ENCODE data around the gene TMCO6.

TMCO6 gene

GRCh38 chr5:140672455-140673186 is 33.4 kb downstream of the TMCO6 start:
- FAIRE-seq (no peak), DNase-seq (ENCODE audit: low spot score) (no peak)

GRCh38 chr5:140673187-140673976 is 34.1 kb downstream of the TMCO6 start, which contains the start of gene DND1:
TSS of gene DND1 (minus strand) at chr5:140673576. CDS start at chr5:140673542, 34 bp downstream.
- FAIRE-seq (no peak), DNase-seq (ENCODE audit: low spot score) (no peak)

GRCh38 chr5:140674211-140674610 is 35.0 kb downstream of the TMCO6 start:
- no peak for DNase-seq (ENCODE audit: low spot score)
- FAIRE-seq = no peak

- DNase-seq (ENCODE audit: low spot score) (no peak), FAIRE-seq (no peak)
Observed at GRCh38 chr5:140674629-140675028, 35.4 kb downstream of the TMCO6 start.

GRCh38 chr5:140677947-140678346 is 38.7 kb downstream of the TMCO6 start:
- no peak for DNase-seq (ENCODE audit: low spot score)
- no peak for FAIRE-seq

GRCh38 chr5:140678993-140679392 is 39.7 kb downstream of the TMCO6 start:
- FAIRE-seq = no peak
- DNase-seq (ENCODE audit: low spot score) = no peak

- FAIRE-seq = no peak
- no peak for DNase-seq (ENCODE audit: low spot score)
Observed at GRCh38 chr5:140690376-140690932, 51.2 kb downstream of the TMCO6 start.

GRCh38 chr5:140690941-140691924 is 52.0 kb downstream of the TMCO6 start, which contains the start of the genes HARS1 and HARS2:
TSS of gene HARS1 (minus strand) at chr5:140691370. CDS start at chr5:140691304, 66 bp downstream.
TSS of gene HARS2 (plus strand) at chr5:140691455. CDS start at chr5:140691649, 194 bp downstream.
- peak; percentile 89 for DNase-seq (ENCODE audit: low spot score)
- no peak for FAIRE-seq

GRCh38 chr5:140694276-140694675 is 55.0 kb downstream of the TMCO6 start:
- FAIRE-seq = no peak
- no peak for DNase-seq (ENCODE audit: low spot score)
